GM12873 (cell line): Measurements from ENCODE around the gene ARHGAP22.

Experiments
- CTCF ChIP-seq: IDR thresholded peaks from 2 replicates; pipeline ENCODE4 v1.5.1; 2012; ENCODE audit warnings: low read depth, mild to moderate bottlenecking, moderate library complexity, low read length, control low read depth; ENCODE audit not compliant: insufficient read depth; ENCODE audit errors: missing control alignments

Gene ARHGAP22

GRCh38 chr10:48468866-48469511 lies 135.9 kb downstream of the ARHGAP22 start:
- TF ChIP-seq CTCF, result no peak

GRCh38 chr10:48468130-48468790 lies 136.6 kb downstream of the ARHGAP22 start:
- no peak for TF ChIP-seq CTCF

- no peak for TF ChIP-seq CTCF
Observed at GRCh38 chr10:48467669-48468068, 137.2 kb downstream of the ARHGAP22 start.

GRCh38 chr10:48466611-48467240 lies 138.1 kb downstream of the ARHGAP22 start:
- TF ChIP-seq CTCF, result no peak

GRCh38 chr10:48465860-48466521 lies 138.9 kb downstream of the ARHGAP22 start:
- TF ChIP-seq CTCF, result no peak

GRCh38 chr10:48464871-48465736 lies 139.8 kb downstream of the ARHGAP22 start:
- no peak for TF ChIP-seq CTCF
